WERI-Rb-1 (cell line): ENCODE measurements around the gene KLHL5.
A peak's percentile ranks its signal among the peaks of the same experiment; 100 is the strongest.

ENCODE experiments used
- DNase-seq: peaks from one replicate; pipeline ENCODE4 v3.0.0-alpha.2; 2020
- H3K27ac ChIP-seq: fragments of 250-450 bp; sonication (Bioruptor Pico); 2 replicates; pipeline ENCODE4 v1.5.1; 2020; ENCODE audit warnings: mild to moderate bottlenecking, moderate library complexity
- H3K27me3 ChIP-seq: fragments of 250-450 bp; sonication (Bioruptor Pico); 2 replicates; pipeline ENCODE4 v1.5.1; 2021; ENCODE audit warnings: mild to moderate bottlenecking, low read depth, moderate library complexity; ENCODE audit not compliant: insufficient read depth, severe bottlenecking
- H3K36me3 ChIP-seq: fragments of 250-450 bp; sonication (Bioruptor Pico); 2 replicates; pipeline ENCODE4 v1.5.1; 2020; ENCODE audit warnings: mild to moderate bottlenecking, moderate library complexity
- H3K4me3 ChIP-seq: 2 replicates; pipeline ENCODE4 v1.5.1; 2011; ENCODE audit warnings: low read depth, mild to moderate bottlenecking, control low read depth, low read length
- H3K9me3 ChIP-seq: fragments of 250-450 bp; sonication (Bioruptor Pico); 2 replicates; pipeline ENCODE4 v1.5.1; 2021; ENCODE audit warnings: mild to moderate bottlenecking, moderate library complexity; ENCODE audit not compliant: severe bottlenecking
- CTCF ChIP-seq: IDR thresholded peaks from 2 replicates; pipeline ENCODE4 v1.5.1; 2011; ENCODE audit warnings: low read depth, mild to moderate bottlenecking, control low read depth, inconsistent platforms, low read length

KLHL5 gene

DNA sequence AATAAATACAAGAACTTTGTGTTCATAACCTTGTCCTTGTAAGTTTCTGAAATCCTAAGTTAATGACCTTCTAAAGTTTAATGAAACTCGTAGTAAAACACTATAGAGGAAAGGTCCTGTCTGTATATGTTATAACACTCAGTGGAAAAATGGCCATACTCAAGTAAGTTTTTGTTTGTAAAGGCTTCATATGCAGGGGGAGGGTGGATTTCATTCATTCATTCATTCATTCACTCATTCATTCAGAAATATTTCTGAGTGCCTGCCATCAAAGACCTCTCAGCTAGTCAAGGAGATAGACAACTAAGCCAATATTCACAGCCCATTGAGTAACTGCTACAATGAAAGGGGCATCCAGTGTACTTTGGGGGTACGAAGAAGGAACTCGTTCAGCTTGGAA lies 22.9 kb upstream of the KLHL5 start:
- Histone ChIP-seq H3K27ac (no peak overlapping the region), H3K4me3 (no peak overlapping the region), H3K36me3 (no peaks in the 10 kb centered on the region), H3K9me3 (no peaks in the 10 kb centered on the region), H3K27me3 (no peaks in the 10 kb centered on the region)
- TF ChIP-seq CTCF, result no peak
- no peak for DNase-seq

- DNase-seq, result no peak
- no peak overlapping the region for H3K27ac ChIP-seq
- no peak overlapping the region for H3K4me3 ChIP-seq
- no peaks in the 10 kb centered on the region for H3K27me3 ChIP-seq
- H3K9me3 ChIP-seq, result no peaks in the 10 kb centered on the region
- no peak for TF ChIP-seq CTCF
- no peaks in the 10 kb centered on the region for H3K36me3 ChIP-seq
Measured at GRCh38 chr4:39042366-39042765, 19.7 kb upstream of the KLHL5 start.

DNA sequence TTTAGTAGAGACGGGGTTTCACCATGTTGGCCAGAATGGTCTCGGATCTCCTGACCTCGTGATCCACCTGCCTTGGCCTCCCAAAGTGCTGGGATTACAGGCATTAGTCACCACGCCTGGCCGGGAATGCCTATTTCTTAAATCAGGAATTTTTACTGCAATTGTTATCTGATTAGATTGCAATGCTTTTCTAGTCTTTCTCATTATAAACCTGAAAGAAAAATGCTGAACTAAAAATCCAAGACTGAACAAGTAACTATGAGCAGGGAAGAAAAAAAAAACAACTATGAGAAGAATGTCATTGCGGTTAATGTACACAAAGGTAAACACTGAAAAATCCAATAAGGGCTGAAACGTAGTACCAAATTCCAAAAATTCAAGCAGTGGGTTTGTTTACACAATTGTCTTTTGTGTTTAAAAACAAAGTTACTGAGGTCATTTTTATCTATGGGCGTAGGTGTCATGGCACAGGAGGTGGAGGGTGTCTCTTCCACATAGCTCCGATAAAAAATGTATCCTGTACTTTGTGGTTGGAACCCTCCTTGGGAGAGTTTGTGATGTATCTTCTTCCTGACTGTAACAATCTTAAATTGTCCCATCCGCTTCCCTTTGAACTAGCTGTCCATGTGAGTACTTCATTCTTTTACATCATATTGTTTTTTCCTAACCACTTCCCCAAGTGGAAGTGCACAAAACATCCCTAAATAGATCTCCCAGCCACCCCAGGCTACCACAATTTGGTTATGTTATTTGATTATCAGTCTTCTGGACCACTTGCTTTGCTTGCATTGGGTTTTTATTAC lies 18.8 kb upstream of the KLHL5 start:
- DNase-seq, result no peak
- Histone ChIP-seq H3K27me3 (no peaks in the 10 kb centered on the region), H3K27ac (no peak overlapping the region), H3K36me3 (no peaks in the 10 kb centered on the region), H3K9me3 (no peaks in the 10 kb centered on the region), H3K4me3 (no peak overlapping the region)
- no peak for TF ChIP-seq CTCF

DNA sequence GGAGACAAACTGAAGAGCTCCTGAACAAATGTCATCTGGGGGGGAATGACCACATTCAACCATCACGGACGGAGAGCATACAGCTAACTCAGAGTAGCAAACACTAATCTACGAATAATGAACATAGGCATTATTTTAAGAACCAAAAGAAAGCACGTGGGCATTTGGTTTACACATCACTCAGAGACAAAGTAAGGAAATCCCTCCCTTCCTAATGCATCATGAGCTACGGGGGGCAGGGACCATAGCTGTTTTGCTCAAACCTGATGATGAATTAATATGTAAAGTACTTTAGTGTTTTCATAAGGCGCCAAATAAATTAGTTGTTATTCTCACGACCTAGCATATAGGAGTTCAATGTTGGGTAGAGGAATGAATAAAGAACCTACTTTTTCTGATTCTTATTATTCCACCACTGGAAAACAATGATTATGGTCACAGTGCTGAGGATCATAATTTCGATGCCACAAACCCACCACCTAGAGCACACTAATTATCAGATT lies 18.1 kb upstream of the KLHL5 start:
- Histone ChIP-seq H3K36me3 (no peaks in the 10 kb centered on the region), H3K27me3 (no peaks in the 10 kb centered on the region), H3K4me3 (peak overlapping the region; percentile 52), H3K27ac (peak overlapping the region; percentile 5), H3K9me3 (no peaks in the 10 kb centered on the region)
- TF ChIP-seq CTCF, result no peak
- no peak for DNase-seq

DNA sequence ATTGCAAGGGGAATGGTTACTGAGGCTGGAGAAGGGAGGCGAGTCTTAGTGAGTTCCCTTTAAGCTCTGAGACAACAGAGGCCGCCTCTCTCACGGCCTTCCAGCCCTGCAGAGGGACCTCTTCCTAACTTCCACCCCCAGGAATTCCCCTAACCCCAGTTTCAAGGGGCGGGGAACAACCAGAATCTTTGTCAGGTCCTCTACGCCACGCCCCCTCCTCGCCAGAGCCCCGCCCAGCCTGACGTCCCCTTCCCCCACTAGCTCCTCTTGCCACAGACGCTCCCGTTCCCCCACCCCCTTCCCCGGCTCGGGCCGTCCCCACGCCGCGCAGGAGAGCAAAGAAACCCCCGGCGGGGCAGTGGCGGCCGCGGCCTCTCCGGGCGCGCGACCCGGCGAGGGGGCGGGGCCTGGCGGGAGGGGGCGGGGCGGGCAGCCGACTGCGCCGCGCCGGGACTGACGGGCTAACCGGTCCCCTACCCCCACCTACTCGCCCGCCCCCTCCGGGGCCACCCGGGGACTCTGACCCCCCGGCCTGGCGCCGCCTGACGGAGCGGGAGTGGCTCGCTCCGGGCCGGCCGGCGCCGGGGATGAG lies 17.6 kb upstream of the KLHL5 start:
- Histone ChIP-seq H3K4me3 (peak overlapping the region; percentile 52), H3K27me3 (no peaks in the 10 kb centered on the region), H3K27ac (peak overlapping the region; percentile 58), H3K36me3 (no peaks in the 10 kb centered on the region), H3K9me3 (no peaks in the 10 kb centered on the region)
- peak; percentile 96 for DNase-seq
- no peak for TF ChIP-seq CTCF
